Astrocyte (in vitro differentiated cells and primary cell): ENCODE results near the gene PEAK1. TPM values are rescaled to one million over a fixed set of nuclear protein-coding genes. Genes with fewer than 3 reads are reported as not detected.
A peak's percentile ranks its signal among the peaks of the same experiment; 100 is the strongest.

Experiments used
- DNase-seq: peaks from one replicate; pipeline ENCODE4 v3.0.0-alpha.2; 2010; ENCODE audit warnings: low read depth
- FAIRE-seq: peaks from 2 replicates; lab custom pipeline; 2011; peaks lifted over from hg19 to GRCh38; lab: Jason Lieb, UNC
- H2AFZ ChIP-seq: 2 replicates; pipeline ENCODE4 v1.6.0; 2012; ENCODE audit warnings: low read depth, low read length, inconsistent platforms
- H3K27ac ChIP-seq: 2 replicates; pipeline ENCODE4 v1.5.1; 2011; ENCODE audit warnings: low read depth, low read length, inconsistent platforms
- H3K27me3 ChIP-seq: 2 replicates; pipeline ENCODE4 v1.6.0; 2011; ENCODE audit warnings: low read length, inconsistent platforms; ENCODE audit not compliant: insufficient read depth
- H3K36me3 ChIP-seq: 2 replicates; pipeline ENCODE4 v1.5.1; 2011; ENCODE audit warnings: low read length, inconsistent platforms; ENCODE audit not compliant: insufficient read depth
- H3K4me1 ChIP-seq: 2 replicates; pipeline ENCODE4 v1.5.1; 2011; ENCODE audit warnings: low read length, inconsistent platforms; ENCODE audit not compliant: insufficient read depth
- H3K4me2 ChIP-seq: 2 replicates; pipeline ENCODE4 v1.6.0; 2012; ENCODE audit warnings: low read length, inconsistent platforms
- H3K4me3 ChIP-seq: 2 replicates; pipeline ENCODE4 v1.5.1; 2011; ENCODE audit warnings: low read depth, mild to moderate bottlenecking, low read length, inconsistent platforms; ENCODE audit not compliant: insufficient read depth
- H3K79me2 ChIP-seq: 2 replicates; pipeline ENCODE4 v1.6.0; 2012; ENCODE audit warnings: mild to moderate bottlenecking, low read length, inconsistent platforms; ENCODE audit not compliant: insufficient read depth
- H3K9ac ChIP-seq: 2 replicates; pipeline ENCODE4 v1.6.0; 2012; ENCODE audit warnings: mild to moderate bottlenecking, low read length, inconsistent platforms
- H3K9me3 ChIP-seq: 2 replicates; pipeline ENCODE4 v1.5.1; 2012; ENCODE audit warnings: low read depth, mild to moderate bottlenecking, low read length, inconsistent platforms; ENCODE audit not compliant: insufficient read depth
- H4K20me1 ChIP-seq: 2 replicates; pipeline ENCODE4 v1.6.0; 2012; ENCODE audit warnings: low read length, inconsistent platforms; ENCODE audit not compliant: insufficient read depth
- H3K27ac Mint-ChIP-seq: one replicate; pipeline ENCODE4 v1.8.0; 2021; ENCODE audit warnings: mild to moderate bottlenecking, mixed read lengths; ENCODE audit not compliant: unreplicated experiment
- H3K27me3 Mint-ChIP-seq: one replicate; pipeline ENCODE4 v1.8.0; 2021; ENCODE audit warnings: low read depth, mixed read lengths; ENCODE audit not compliant: unreplicated experiment
- H3K36me3 Mint-ChIP-seq: one replicate; pipeline ENCODE4 v1.8.0; 2021; ENCODE audit warnings: low read depth, mixed read lengths; ENCODE audit not compliant: unreplicated experiment
- H3K4me1 Mint-ChIP-seq: one replicate; pipeline ENCODE4 v1.8.0; 2021; ENCODE audit warnings: low read depth, mixed read lengths; ENCODE audit not compliant: unreplicated experiment
- H3K4me3 Mint-ChIP-seq: one replicate; pipeline ENCODE4 v1.8.0; 2021; ENCODE audit warnings: mild to moderate bottlenecking, moderate library complexity, mixed read lengths; ENCODE audit not compliant: unreplicated experiment
- H3K9me3 Mint-ChIP-seq: one replicate; pipeline ENCODE4 v1.8.0; 2021; ENCODE audit warnings: mild to moderate bottlenecking, mixed read lengths; ENCODE audit not compliant: unreplicated experiment
- CTCF ChIP-seq: IDR thresholded peaks from 2 replicates; pipeline ENCODE4 v1.5.1; 2011; ENCODE audit warnings: low read depth, mild to moderate bottlenecking, inconsistent platforms, low read length, moderate library complexity; ENCODE audit not compliant: insufficient read depth
- EZH2 ChIP-seq: IDR thresholded peaks from 2 replicates; pipeline ENCODE4 v1.6.1; 2012; ENCODE audit warnings: mild to moderate bottlenecking, low read length, inconsistent platforms; ENCODE audit not compliant: insufficient read depth
- total RNA-seq: library from RNA; stranded (reverse); gene quantifications from 2 replicates; pipeline ENCODE4 v1.2.1, GENCODE V29; 2021

Gene PEAK1
- total RNA-seq, 1 donor from 2014 or later, result 62.3 TPM

DNA sequence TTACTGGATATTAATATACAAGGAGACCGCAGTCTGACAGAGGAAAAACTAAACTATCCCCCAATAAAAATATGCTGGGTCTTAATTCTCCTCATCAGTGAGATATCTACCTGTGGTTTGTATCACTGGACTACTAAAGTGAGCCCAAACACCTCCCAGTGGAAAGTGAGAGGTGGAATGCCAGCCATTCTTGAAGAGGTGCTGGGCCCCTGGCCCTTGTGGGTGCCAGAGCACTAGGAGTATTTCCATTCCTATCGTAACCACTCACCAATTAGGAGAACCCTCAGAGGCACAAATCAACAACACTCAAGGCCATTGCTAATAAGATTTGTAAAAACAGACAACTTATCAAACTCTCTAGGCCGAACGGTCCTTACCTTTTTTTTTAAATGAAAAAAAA, 227.5 kb downstream of the PEAK1 start:
- Histone ChIP-seq H3K4me1 (peaks cover 7% of the 10 kb centered on the region), H3K9me3 (no peaks in the 10 kb centered on the region), H3K36me3 (peaks cover 3% of the 10 kb centered on the region), H3K27me3 (no peaks in the 10 kb centered on the region), H2AFZ (no peak overlapping the region), H3K4me2 (no peak overlapping the region), H3K9ac (no peak overlapping the region), H3K4me3 (no peak overlapping the region), H3K27ac (no peak overlapping the region), H3K79me2 (no peaks in the 10 kb centered on the region), H4K20me1 (no peaks in the 10 kb centered on the region)
- no peak overlapping the region for H3K27ac Mint-ChIP-seq
- no peak for TF ChIP-seq CTCF
- no peak for TF ChIP-seq EZH2
- H3K4me1 Mint-ChIP-seq, result peaks cover 7% of the 10 kb centered on the region
- no peak overlapping the region for H3K4me3 Mint-ChIP-seq
- DNase-seq (no peak), FAIRE-seq (no peak)
- peaks cover 7% of the 10 kb centered on the region for H3K36me3 Mint-ChIP-seq
- no peaks in the 10 kb centered on the region for H3K27me3 Mint-ChIP-seq
- no peaks in the 10 kb centered on the region for H3K9me3 Mint-ChIP-seq

GRCh38 chr15:77191230-77191834, 228.6 kb downstream of the PEAK1 start:
- Histone ChIP-seq H3K27me3 (no peaks in the 10 kb centered on the region), H4K20me1 (peaks cover 4% of the 10 kb centered on the region), H3K4me2 (no peak overlapping the region), H3K9me3 (no peaks in the 10 kb centered on the region), H3K4me1 (peaks cover 8% of the 10 kb centered on the region), H3K4me3 (no peak overlapping the region), H3K27ac (no peak overlapping the region), H2AFZ (no peak overlapping the region), H3K79me2 (no peaks in the 10 kb centered on the region), H3K36me3 (peaks cover under 1% of the 10 kb centered on the region), H3K9ac (no peak overlapping the region)
- Mint-ChIP-seq H3K36me3 (peaks cover 7% of the 10 kb centered on the region), H3K9me3 (no peaks in the 10 kb centered on the region), H3K27ac (no peak overlapping the region), H3K27me3 (no peaks in the 10 kb centered on the region), H3K4me3 (no peak overlapping the region), H3K4me1 (peaks cover 16% of the 10 kb centered on the region)
- FAIRE-seq, result no peak
- no peak for TF ChIP-seq CTCF
- TF ChIP-seq EZH2, result no peak
- no peak for DNase-seq

DNA sequence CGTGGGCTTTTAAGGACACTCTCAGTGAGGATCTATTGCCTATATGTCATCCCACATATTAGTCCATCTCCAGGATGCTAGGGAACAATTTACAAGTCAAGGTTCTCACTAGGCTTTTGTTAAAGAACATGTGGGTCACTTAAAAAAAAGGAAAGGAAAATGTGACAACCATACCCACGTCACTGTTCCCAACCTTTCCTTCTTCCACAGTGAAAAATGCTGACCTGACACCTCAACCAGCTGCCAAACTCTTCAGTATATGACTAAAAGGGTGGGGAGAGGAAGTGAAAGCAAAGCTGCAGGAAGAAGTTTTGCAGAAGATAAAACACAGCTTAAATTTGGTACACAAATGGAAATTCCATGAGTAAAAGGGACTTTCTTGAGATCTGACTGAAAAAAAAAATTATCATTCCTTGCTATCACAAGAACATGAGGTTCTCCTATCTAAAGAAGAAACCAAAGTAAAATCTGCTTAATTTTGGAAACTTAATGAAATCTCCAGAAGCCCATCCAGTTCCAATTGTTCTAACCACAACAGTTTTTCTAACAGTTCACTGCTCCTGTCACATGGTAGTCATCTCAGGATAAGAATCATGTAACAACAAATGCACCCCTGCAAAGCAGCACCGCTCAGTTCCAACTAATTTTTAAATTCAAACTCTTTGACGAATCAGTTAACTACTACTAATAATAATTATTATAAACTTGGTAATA, 232.0 kb downstream of the PEAK1 start:
- no peaks in the 10 kb centered on the region for H3K79me2 ChIP-seq
- H3K4me3 Mint-ChIP-seq, result no peak overlapping the region
- peaks cover 8% of the 10 kb centered on the region for H3K4me1 ChIP-seq
- H3K9ac ChIP-seq, result no peak overlapping the region
- H3K4me1 Mint-ChIP-seq, result peaks cover 16% of the 10 kb centered on the region
- H3K9me3 Mint-ChIP-seq, result no peaks in the 10 kb centered on the region
- no peaks in the 10 kb centered on the region for H3K9me3 ChIP-seq
- no peaks in the 10 kb centered on the region for H3K27me3 ChIP-seq
- H3K27me3 Mint-ChIP-seq, result no peaks in the 10 kb centered on the region
- H3K27ac Mint-ChIP-seq, result no peak overlapping the region
- DNase-seq (peak; percentile 58), FAIRE-seq (peak; percentile 20)
- H3K4me3 ChIP-seq, result no peak overlapping the region
- H3K36me3 Mint-ChIP-seq, result no peaks in the 10 kb centered on the region
- peaks cover 4% of the 10 kb centered on the region for H4K20me1 ChIP-seq
- no peak for TF ChIP-seq EZH2
- TF ChIP-seq CTCF, result no peak
- no peak overlapping the region for H2AFZ ChIP-seq
- peak overlapping the region; percentile 24 for H3K4me2 ChIP-seq
- H3K27ac ChIP-seq, result no peak overlapping the region
- H3K36me3 ChIP-seq, result no peaks in the 10 kb centered on the region
